ENCODE data around the gene APBA1. TPM values are rescaled to one million over a fixed set of nuclear protein-coding genes. Genes with fewer than 3 reads are reported as not detected.

Gene APBA1
- total and polyA plus RNA-seq, 7 donors, result 0.23 to 4.2 (median 0.81) TPM

GRCh38 chr9:69604568-69605219 lies 67.5 kb downstream of the APBA1 start:
- intact Hi-C loops (cut with DNase I), result loop anchor here in 1 of 2 donors (10.0 kb wide), 1 partner anchor 60 kb away; no protein-coding TSS in a partner anchor
- Histone ChIP-seq H3K27ac (no peak overlapping the region), H3K4me1 (peaks cover 9% of the 10 kb centered on the region), H3K4me3 (no peak overlapping the region), H3K27me3 (ENCODE audit: insufficient read depth in 3 of 3, low read length in 2 of 3) (no peaks in the 10 kb centered on the region), H3K9me3 (no peaks in the 10 kb centered on the region), H3K36me3 (ENCODE audit: insufficient read depth in 1 of 2, low read depth in 1 of 2) (no peaks in the 10 kb centered on the region)
- ATAC-seq, result no peak
- WGBS, 3 donors, result 90 to 92% (median 91%) methylated on average over 10 of the region's 10 CpGs
- no peak for DNase-seq
- no peak for TF ChIP-seq CTCF (IDR thresholded peaks at IDR 0.05)

- Histone ChIP-seq H3K4me3 (no peak overlapping the region), H3K36me3 (ENCODE audit: insufficient read depth in 1 of 2, low read depth in 1 of 2) (no peaks in the 10 kb centered on the region), H3K4me1 (peaks cover 9% of the 10 kb centered on the region), H3K27ac (no peak overlapping the region), H3K27me3 (ENCODE audit: insufficient read depth in 3 of 3, low read length in 2 of 3) (no peaks in the 10 kb centered on the region), H3K9me3 (no peaks in the 10 kb centered on the region)
- DNase-seq, result no peak
- intact Hi-C loops (cut with DNase I), result loop anchor here in 1 of 2 donors (10.0 kb wide), 1 partner anchor 61 kb away; no protein-coding TSS in a partner anchor
- WGBS, 3 donors, result 72 to 86% (median 84%) methylated on average over 5 of the region's 5 CpGs
- ATAC-seq, result no peak
- no peak for TF ChIP-seq CTCF (IDR thresholded peaks at IDR 0.05)
These were observed 68.5 kb downstream of the APBA1 start for GRCh38 chr9:69603656-69604055.

- Histone ChIP-seq H3K27me3 (ENCODE audit: insufficient read depth in 3 of 3, low read length in 2 of 3) (no peaks in the 10 kb centered on the region), H3K27ac (no peak overlapping the region)
These were observed 69.4 kb downstream of the APBA1 start for GRCh38 chr9:69602773-69603172.

GRCh38 chr9:69601698-69602097 lies 70.5 kb downstream of the APBA1 start:
- ATAC-seq (no peak), DNase-seq (no peak)
- Histone ChIP-seq H3K36me3 (ENCODE audit: insufficient read depth in 1 of 2, low read depth in 1 of 2) (no peaks in the 10 kb centered on the region), H3K4me3 (no peak overlapping the region), H3K27ac (no peak overlapping the region), H3K9me3 (no peaks in the 10 kb centered on the region), H3K27me3 (ENCODE audit: insufficient read depth in 3 of 3, low read length in 2 of 3) (no peaks in the 10 kb centered on the region), H3K4me1 (peaks cover 9% of the 10 kb centered on the region)
- no peak for TF ChIP-seq CTCF (IDR thresholded peaks at IDR 0.05)
- 51 to 57% (median 52%) methylated on average over 1 of the region's 1 CpG for WGBS, 3 donors
- intact Hi-C loops (cut with DNase I), result loop anchor here in 1 of 2 donors (10.0 kb wide), 1 partner anchor 63 kb away; no protein-coding TSS in a partner anchor

More at GRCh38 chr9:69602773-69603172, 69.4 kb downstream of the APBA1 start:
- Histone ChIP-seq H3K4me1 (peaks cover 9% of the 10 kb centered on the region), H3K36me3 (ENCODE audit: insufficient read depth in 1 of 2, low read depth in 1 of 2) (no peaks in the 10 kb centered on the region), H3K4me3 (no peak overlapping the region), H3K9me3 (no peaks in the 10 kb centered on the region)
- TF ChIP-seq CTCF (IDR thresholded peaks at IDR 0.05), result no peak
- ATAC-seq (no peak), DNase-seq (no peak)
- WGBS, 3 donors, result 60 to 81% (median 73%) methylated on average over 1 of the region's 1 CpG
- intact Hi-C loops (cut with DNase I), result loop anchor here in 1 of 2 donors (10.0 kb wide), 1 partner anchor 62 kb away; no protein-coding TSS in a partner anchor

Measured in psoas muscle (tissue), 8 donors.